22Rv1 (cell line): ENCODE measurements around the gene ADAMTS17.

Experiments used
- CTCF ChIP-seq: fragments of 450-650 bp; IDR thresholded peaks from 2 replicates; pipeline ENCODE4 v1.5.1; 2017; ENCODE audit warnings: mild to moderate bottlenecking
- ZFX ChIP-seq: fragments of 450-650 bp; IDR thresholded peaks from 2 replicates; pipeline ENCODE4 v1.6.1; 2017; ENCODE audit warnings: antibody characterized with exemption, borderline replicate concordance

- TF ChIP-seq CTCF = no peak
- TF ChIP-seq ZFX = no peak
These were observed 258.2 kb downstream of the ADAMTS17 start for GRCh38 chr15:100083572-100083971.
